ENCODE measurements around the gene HOXA13. TPM values are rescaled to one million over a fixed set of nuclear protein-coding genes. Genes with fewer than 3 reads are reported as not detected.

The HOXA13 gene
- total RNA-seq, 1 experiment from 2014 or later: 3.4 TPM

- DNase-seq (ENCODE audit: low read depth): no peak
Observed at GRCh38 chr7:27159266-27160144, 40.4 kb downstream of the HOXA13 start.

- DNase-seq (ENCODE audit: low read depth): no peak
Observed at GRCh38 chr7:27158436-27159265, 41.2 kb downstream of the HOXA13 start.

GRCh38 chr7:27157702-27158431, 42.0 kb downstream of the HOXA13 start:
- no peak for DNase-seq (ENCODE audit: low read depth)

- no peak for DNase-seq (ENCODE audit: low read depth)
Observed at GRCh38 chr7:27156916-27157701, 42.8 kb downstream of the HOXA13 start.

- DNase-seq (ENCODE audit: low read depth): peak; percentile 71
Observed at GRCh38 chr7:27156508-27156898, 43.4 kb downstream of the HOXA13 start, which contains the start of gene HOXA7. TSS of gene HOXA7 (minus strand) at chr7:27156675. CDS start at chr7:27156545, 130 bp downstream.

GRCh38 chr7:27155816-27156507, 43.9 kb downstream of the HOXA13 start:
- DNase-seq (ENCODE audit: low read depth): peak; percentile 55

- DNase-seq (ENCODE audit: low read depth): no peak
Observed at GRCh38 chr7:27154901-27155815, 44.7 kb downstream of the HOXA13 start.

- DNase-seq (ENCODE audit: low read depth): no peak
Observed at GRCh38 chr7:27154369-27154768, 45.5 kb downstream of the HOXA13 start.

- no peak for DNase-seq (ENCODE audit: low read depth)
Observed at GRCh38 chr7:27153526-27153925, 46.4 kb downstream of the HOXA13 start.

- DNase-seq (ENCODE audit: low read depth): no peak
Observed at GRCh38 chr7:27152816-27153442, 47.0 kb downstream of the HOXA13 start.

GRCh38 chr7:27151931-27152815, 47.7 kb downstream of the HOXA13 start, which contains the start of gene HOXA3:
TSS of gene HOXA3 (minus strand) at chr7:27152583. CDS start at chr7:27110640, 41,943 bp downstream.
- peak; percentile 69 for DNase-seq (ENCODE audit: low read depth)

GRCh38 chr7:27151341-27151930, 48.5 kb downstream of the HOXA13 start:
- peak; percentile 18 for DNase-seq (ENCODE audit: low read depth)

- peak; percentile 78 for DNase-seq (ENCODE audit: low read depth)
Observed at GRCh38 chr7:27150568-27151340, 49.1 kb downstream of the HOXA13 start.

- peak; percentile 45 for DNase-seq (ENCODE audit: low read depth)
Observed at GRCh38 chr7:27149842-27150567, 49.9 kb downstream of the HOXA13 start.

- DNase-seq (ENCODE audit: low read depth): peak; percentile 72
Observed at GRCh38 chr7:27148756-27149641, 50.9 kb downstream of the HOXA13 start.

All from M059J (cell line).